ENCODE measurements around the gene AMIGO2.

- no peak for TF ChIP-seq POLR2A (IDR thresholded peaks at IDR 0.05)
- TF ChIP-seq, protein P1, sequence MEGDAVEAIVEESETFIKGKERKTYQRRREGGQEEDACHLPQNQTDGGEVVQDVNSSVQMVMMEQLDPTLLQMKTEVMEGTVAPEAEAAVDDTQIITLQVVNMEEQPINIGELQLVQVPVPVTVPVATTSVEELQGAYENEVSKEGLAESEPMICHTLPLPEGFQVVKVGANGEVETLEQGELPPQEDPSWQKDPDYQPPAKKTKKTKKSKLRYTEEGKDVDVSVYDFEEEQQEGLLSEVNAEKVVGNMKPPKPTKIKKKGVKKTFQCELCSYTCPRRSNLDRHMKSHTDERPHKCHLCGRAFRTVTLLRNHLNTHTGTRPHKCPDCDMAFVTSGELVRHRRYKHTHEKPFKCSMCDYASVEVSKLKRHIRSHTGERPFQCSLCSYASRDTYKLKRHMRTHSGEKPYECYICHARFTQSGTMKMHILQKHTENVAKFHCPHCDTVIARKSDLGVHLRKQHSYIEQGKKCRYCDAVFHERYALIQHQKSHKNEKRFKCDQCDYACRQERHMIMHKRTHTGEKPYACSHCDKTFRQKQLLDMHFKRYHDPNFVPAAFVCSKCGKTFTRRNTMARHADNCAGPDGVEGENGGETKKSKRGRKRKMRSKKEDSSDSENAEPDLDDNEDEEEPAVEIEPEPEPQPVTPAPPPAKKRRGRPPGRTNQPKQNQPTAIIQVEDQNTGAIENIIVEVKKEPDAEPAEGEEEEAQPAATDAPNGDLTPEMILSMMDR (IDR thresholded peaks at IDR 0.05 in 8 of 11, conservative IDR thresholded peaks at IDR 0.05 in 3 of 11), result no peak
These were observed 41.5 kb downstream of the AMIGO2 start for GRCh38 chr12:47038270-47038748.
